Lower leg skin (tissue), 3 donors: ENCODE results near the gene PSMD8.

Source experiments
- CTCF ChIP-seq, 3 donors: fragments of 450-650 bp; IDR thresholded peaks; one replicate each; pipeline ENCODE4 v1.5.1; 2016; ENCODE audit warnings: antibody characterized with exemption in 3 of 3, mild to moderate bottlenecking in 3 of 3, moderate library complexity in 2 of 3
- POLR2A ChIP-seq, 2 donors: fragments of 450-650 bp; IDR thresholded peaks; one replicate each; pipeline ENCODE4 v1.6.1; 2016 to 2017; ENCODE audit warnings: antibody characterized with exemption in 2 of 2, mild to moderate bottlenecking in 1 of 2, moderate library complexity in 1 of 2

GRCh38 chr19:38340927-38341326 is 33.4 kb upstream of the PSMD8 start:
- TF ChIP-seq POLR2A (IDR thresholded peaks at IDR 0.05) (no peak), CTCF (IDR thresholded peaks at IDR 0.05) (no peak)
